HepG2 (cell line): Measurements from ENCODE around the gene BAHCC1. TPM values are rescaled to one million over a fixed set of nuclear protein-coding genes. Genes with fewer than 3 reads are reported as not detected.
A peak's percentile ranks its signal among the peaks of the same experiment; 100 is the strongest.

ENCODE experiments used
- FOXK1 ChIP-seq: sonication (generic); formaldehyde crosslinking; IDR thresholded peaks from 2 replicates; pipeline ENCODE4 v1.4.0; 2020; ENCODE audit warnings: low read depth, missing genetic modification reagents, borderline replicate concordance
- KAT7 ChIP-seq: IDR thresholded peaks from 2 replicates; pipeline ENCODE4 v1.6.1; 2018; ENCODE audit warnings: borderline replicate concordance, missing compliant biosample characterization
- NR2F1 ChIP-seq, 2 experiments: fragments of 450-650 bp in 1 of 2; formaldehyde crosslinking in 1 of 2; IDR thresholded peaks; 2 replicates each; pipeline versions ENCODE4 v1.5.0 to v1.6.1; 2016 to 2020; ENCODE audit warnings: mild to moderate bottlenecking in 1 of 2, missing compliant biosample characterization in 1 of 2, missing genetic modification reagents in 1 of 2, moderate library complexity in 1 of 2
- SNAPC4 ChIP-seq: sonication (generic); formaldehyde crosslinking; IDR thresholded peaks from 2 replicates; pipeline ENCODE4 v1.4.0; 2020; ENCODE audit warnings: mild to moderate bottlenecking, missing genetic modification reagents
- USF2 ChIP-seq, 2 experiments: sonication (generic) in 1 of 2; formaldehyde crosslinking in 1 of 2; IDR thresholded peaks; 2 replicates each; pipeline versions ENCODE4 v1.5.1 to v1.6.1; 2011 to 2020; ENCODE audit warnings: borderline replicate concordance in 1 of 2, low read depth in 1 of 2, low read length in 1 of 2, mild to moderate bottlenecking in 1 of 2, missing genetic modification reagents in 1 of 2, moderate library complexity in 1 of 2
- ZNF12 ChIP-seq: sonication (generic); formaldehyde crosslinking; IDR thresholded peaks from 2 replicates; pipeline ENCODE4 v1.5.0; 2020; ENCODE audit warnings: missing genetic modification reagents
- ZNF24 ChIP-seq: fragments of 450-650 bp; IDR thresholded peaks from 2 replicates; pipeline ENCODE4 v1.6.1; 2017; ENCODE audit warnings: antibody characterized with exemption, mild to moderate bottlenecking
- ZNF792 ChIP-seq: IDR thresholded peaks from 2 replicates; pipeline ENCODE4 v1.6.1; 2016
- polyA plus RNA-seq, 8 experiments: library from polyadenylated mRNA; depleted of rRNA in 3 of 8; stranded (reverse) in 7 of 8; unstranded in 1 of 8; fragments of >200 nt; fragmentation: Illumina TruSeq in 4 of 8; extraction: Trizol in 4 of 8; gene quantifications; 2 replicates each; pipeline versions ENCODE4 v1.2.1 to v1.2.3, GENCODE V29; 2011 to 2016; ENCODE audit warnings: low read depth in 4 of 8, missing spikeins in 1 of 8, mixed read lengths in 1 of 8; ENCODE audit not compliant: insufficient read depth in 1 of 8
- total RNA-seq, 5 experiments: library from RNA; depleted of rRNA; stranded (reverse); fragments of >200 nt; fragmentation: Illumina TruSeq; extraction: Trizol; gene quantifications; 2 replicates each; pipeline ENCODE4 v1.2.3, GENCODE V29; 2016; ENCODE audit warnings: low read depth in 1 of 5
- TF ChIP-seq, protein P1 (sequence below): sonication (generic); formaldehyde crosslinking; IDR thresholded peaks from 2 replicates; pipeline ENCODE4 v1.4.0; 2020; ENCODE audit warnings: missing genetic modification reagents
- TF ChIP-seq, protein P2 (sequence below): sonication (generic); formaldehyde crosslinking; IDR thresholded peaks from 2 replicates; pipeline ENCODE4 v1.5.1; 2020; ENCODE audit warnings: missing genetic modification reagents, mild to moderate bottlenecking, borderline replicate concordance
- TF ChIP-seq, protein P3 (sequence below): sonication (generic); formaldehyde crosslinking; IDR thresholded peaks from 2 replicates; pipeline ENCODE4 v1.5.0; 2020; ENCODE audit warnings: mild to moderate bottlenecking, missing genetic modification reagents
- TF ChIP-seq, protein P4 (sequence below): sonication (generic); formaldehyde crosslinking; IDR thresholded peaks from 2 replicates; pipeline ENCODE4 v1.9.0; 2022; ENCODE audit warnings: low read depth, missing genetic modification reagents

The BAHCC1 gene
- total and polyA plus RNA-seq, 2 of the 13 experiments (the other 11 are each of a cell fraction or from before 2014, with no cell fraction given), result 1.4 to 1.7 TPM

GRCh38 chr17:81512562-81513371, 117.5 kb downstream of the BAHCC1 start, which contains the start of gene ACTG1 (continued):
- TF ChIP-seq USF2 (IDR thresholded peaks at IDR 0.05; ENCODE audit: low read depth, low read length), result peak; percentile 65
- TF ChIP-seq USF2 (CRISPR knock-in tag; IDR thresholded peaks at IDR 0.05; ENCODE audit: borderline replicate concordance), result peak; percentile 90; the same call in 1 of the 2 replicates
- TF ChIP-seq ZNF12 (CRISPR knock-in tag), result no peak; the same call in 1 of the 2 replicates
- no peak for TF ChIP-seq ZNF792 (CRISPR knock-in tag)
- no peak for TF ChIP-seq FOXK1
- TF ChIP-seq, protein P1, sequence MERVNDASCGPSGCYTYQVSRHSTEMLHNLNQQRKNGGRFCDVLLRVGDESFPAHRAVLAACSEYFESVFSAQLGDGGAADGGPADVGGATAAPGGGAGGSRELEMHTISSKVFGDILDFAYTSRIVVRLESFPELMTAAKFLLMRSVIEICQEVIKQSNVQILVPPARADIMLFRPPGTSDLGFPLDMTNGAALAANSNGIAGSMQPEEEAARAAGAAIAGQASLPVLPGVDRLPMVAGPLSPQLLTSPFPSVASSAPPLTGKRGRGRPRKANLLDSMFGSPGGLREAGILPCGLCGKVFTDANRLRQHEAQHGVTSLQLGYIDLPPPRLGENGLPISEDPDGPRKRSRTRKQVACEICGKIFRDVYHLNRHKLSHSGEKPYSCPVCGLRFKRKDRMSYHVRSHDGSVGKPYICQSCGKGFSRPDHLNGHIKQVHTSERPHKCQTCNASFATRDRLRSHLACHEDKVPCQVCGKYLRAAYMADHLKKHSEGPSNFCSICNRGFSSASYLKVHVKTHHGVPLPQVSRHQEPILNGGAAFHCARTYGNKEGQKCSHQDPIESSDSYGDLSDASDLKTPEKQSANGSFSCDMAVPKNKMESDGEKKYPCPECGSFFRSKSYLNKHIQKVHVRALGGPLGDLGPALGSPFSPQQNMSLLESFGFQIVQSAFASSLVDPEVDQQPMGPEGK (CRISPR knock-in tag), result peak; percentile 60
- no peak for TF ChIP-seq KAT7 (CRISPR knock-in tag)
- no peak for TF ChIP-seq NR2F1 (CRISPR knock-in tag; IDR thresholded peaks at IDR 0.05)
- TF ChIP-seq, protein P2, sequence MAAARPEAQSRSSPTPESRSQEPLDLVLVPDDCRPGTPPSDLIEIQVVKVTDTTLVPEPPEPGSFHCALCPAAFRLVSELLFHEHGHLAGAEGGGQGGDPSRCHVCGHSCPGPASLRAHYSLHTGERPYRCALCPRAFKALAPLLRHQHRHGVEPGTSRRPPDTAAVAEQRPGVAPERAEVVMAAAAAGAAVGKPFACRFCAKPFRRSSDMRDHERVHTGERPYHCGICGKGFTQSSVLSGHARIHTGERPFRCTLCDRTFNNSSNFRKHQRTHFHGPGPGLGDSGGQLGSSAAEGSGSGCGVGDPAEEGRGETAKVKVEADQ, result 0 out of 2 replicates have a peak, but pooled peaks have one; percentile 20
- TF ChIP-seq, protein P3, sequence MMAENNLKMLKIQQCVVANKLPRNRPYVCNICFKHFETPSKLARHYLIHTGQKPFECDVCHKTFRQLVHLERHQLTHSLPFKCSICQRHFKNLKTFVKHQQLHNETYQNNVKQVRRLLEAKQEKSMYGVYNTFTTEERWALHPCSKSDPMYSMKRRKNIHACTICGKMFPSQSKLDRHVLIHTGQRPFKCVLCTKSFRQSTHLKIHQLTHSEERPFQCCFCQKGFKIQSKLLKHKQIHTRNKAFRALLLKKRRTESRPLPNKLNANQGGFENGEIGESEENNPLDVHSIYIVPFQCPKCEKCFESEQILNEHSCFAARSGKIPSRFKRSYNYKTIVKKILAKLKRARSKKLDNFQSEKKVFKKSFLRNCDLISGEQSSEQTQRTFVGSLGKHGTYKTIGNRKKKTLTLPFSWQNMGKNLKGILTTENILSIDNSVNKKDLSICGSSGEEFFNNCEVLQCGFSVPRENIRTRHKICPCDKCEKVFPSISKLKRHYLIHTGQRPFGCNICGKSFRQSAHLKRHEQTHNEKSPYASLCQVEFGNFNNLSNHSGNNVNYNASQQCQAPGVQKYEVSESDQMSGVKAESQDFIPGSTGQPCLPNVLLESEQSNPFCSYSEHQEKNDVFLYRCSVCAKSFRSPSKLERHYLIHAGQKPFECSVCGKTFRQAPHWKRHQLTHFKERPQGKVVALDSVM, result peak; percentile 49; the same call in 1 of the 2 replicates
- 0 out of 2 replicates have a peak, but pooled peaks have one; percentile 7 for TF ChIP-seq SNAPC4 (CRISPR knock-in tag)
- no peak for TF ChIP-seq ZNF24
- TF ChIP-seq, protein P4, sequence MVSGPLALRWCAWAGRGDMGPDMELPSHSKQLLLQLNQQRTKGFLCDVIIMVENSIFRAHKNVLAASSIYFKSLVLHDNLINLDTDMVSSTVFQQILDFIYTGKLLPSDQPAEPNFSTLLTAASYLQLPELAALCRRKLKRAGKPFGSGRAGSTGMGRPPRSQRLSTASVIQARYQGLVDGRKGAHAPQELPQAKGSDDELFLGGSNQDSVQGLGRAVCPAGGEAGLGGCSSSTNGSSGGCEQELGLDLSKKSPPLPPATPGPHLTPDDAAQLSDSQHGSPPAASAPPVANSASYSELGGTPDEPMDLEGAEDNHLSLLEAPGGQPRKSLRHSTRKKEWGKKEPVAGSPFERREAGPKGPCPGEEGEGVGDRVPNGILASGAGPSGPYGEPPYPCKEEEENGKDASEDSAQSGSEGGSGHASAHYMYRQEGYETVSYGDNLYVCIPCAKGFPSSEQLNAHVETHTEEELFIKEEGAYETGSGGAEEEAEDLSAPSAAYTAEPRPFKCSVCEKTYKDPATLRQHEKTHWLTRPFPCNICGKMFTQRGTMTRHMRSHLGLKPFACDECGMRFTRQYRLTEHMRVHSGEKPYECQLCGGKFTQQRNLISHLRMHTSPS (CRISPR knock-in tag), result no peak
